ENCODE measurements around the gene CSF1R.

CSF1R gene

GRCh38 chr5:150085950-150086715 is at the start of gene CSF1R:
Gene CSF1R, minus strand, starts transcription at chr5:150086554. Its CDS starts 127 bp downstream, at chr5:150086427.
- no peak for DNase-seq

DNA sequence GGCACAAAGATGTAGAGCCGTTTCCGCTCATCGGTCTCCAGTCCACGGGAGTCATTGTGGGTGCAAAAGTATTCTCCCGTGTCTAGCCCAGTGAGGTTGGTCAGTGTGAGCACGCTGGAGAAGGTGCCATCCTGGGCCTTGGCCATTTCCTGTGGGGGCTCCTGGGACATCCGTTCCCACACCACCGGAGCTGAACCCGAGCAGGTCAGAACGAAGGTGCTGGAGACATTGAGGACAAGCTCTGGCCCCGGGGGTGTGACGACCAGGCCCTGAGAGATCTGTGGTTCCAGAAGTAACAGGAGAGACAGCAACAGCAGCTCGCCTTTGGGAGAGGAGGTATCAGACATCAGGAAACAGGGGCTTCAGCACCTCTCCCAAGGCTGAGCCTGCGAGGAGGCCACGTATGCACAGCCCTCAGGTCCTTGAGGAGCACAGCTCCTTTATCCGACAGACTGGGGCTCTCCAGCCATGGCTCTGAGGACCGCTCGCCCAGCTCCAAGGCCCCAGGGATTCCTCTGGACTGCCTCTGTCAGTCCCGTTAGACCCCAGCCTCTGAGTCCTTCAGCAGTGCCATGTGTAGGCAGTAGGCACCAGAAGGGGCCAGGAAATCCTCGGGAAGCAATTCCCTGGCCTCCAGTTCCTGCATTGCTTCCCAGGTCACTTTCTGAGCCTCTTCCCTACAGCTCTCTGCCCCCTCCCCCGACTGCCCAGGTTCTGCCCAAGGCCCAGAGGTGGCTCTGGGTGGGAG is 49.4 kb upstream of the CSF1R start:
- DNase-seq = no peak

GRCh38 chr5:150134198-150134588 is 47.8 kb upstream of the CSF1R start:
- no peak for DNase-seq

DNA sequence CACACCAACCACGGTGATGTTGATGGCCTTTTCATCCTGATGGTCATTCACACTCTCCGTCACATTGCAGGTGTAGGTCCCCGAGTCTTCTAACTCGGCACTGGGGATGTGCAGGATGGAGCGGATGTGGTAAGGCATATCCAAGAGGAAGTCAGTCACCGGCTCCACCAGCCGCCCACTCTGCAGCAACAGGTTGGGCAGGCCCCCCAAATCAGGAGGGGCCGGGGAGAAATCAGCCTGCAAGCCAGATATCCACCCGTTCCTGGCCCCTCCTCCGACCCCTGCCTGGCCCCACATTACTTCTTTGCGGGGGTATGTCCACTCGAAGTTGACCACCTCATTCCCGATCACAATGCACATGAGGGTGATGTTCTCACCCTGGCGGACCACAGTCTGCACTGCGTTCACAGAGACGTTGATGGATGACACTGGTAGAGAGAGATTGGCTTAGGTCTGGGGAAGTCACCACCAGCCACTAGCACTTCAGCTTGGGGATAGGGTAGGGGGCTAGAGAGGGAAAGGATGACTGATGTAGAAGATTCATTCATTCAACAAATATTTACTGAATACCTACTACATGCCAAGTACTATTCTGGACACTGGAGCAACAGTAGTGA is 47.3 kb upstream of the CSF1R start:
- DNase-seq = no peak

GRCh38 chr5:150132740-150133139 is 46.4 kb upstream of the CSF1R start:
- DNase-seq = no peak

- DNase-seq = no peak
Measured at GRCh38 chr5:150131978-150132694, 45.8 kb upstream of the CSF1R start.

DNA sequence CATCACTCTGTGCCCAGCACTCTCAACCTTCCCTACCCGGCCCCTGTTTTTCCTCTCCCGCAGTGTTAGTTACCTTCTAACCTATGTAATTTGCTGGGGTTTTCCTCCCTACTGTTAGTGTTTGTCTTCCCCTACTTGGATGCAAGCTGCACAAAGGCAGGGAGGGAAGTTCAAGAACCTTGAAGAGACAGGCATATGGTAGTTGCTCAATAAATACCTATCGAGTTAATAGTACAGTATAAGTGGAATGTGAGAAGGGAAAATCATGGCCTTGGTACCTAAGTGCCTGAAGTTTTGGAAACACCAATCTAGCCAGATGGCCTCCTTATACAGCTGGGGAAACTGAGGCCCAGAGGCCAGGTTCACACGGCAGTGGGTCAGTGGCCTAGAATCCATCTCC is 45.1 kb upstream of the CSF1R start:
- no peak for DNase-seq

- DNase-seq = no peak
Measured at GRCh38 chr5:150130493-150130922, 44.2 kb upstream of the CSF1R start.

DNA sequence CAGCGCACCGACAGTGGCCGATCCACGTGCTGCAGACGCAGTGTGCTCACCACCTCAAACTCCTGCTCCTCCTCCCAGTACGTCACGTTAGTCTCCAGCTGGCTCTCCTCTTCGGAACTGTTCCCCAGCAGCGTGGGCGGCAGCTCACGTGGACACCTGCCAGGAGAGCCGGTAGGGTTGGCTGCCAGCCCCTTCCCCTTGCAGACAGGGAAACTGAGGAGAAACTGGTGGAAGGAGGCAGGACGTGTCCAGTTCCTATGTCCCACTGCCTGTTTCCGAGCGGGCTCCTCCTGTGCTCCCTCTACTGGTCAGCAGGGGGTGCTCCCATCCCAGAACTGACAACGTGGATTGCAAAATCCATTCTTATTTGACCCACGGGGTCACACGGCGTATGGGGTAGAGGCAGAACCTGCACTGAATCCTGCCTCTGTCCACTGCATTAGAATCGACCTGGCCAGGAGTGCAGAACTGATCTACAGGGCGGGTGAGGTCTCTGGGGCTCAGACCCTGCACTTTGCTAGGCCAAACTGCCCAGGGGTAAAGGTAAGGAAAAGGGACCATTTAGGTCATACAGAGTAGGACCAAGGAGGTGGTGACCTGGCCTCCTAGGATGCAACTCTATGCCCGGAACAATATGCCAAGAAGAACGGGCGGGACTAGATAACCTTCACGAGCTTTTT is 43.6 kb upstream of the CSF1R start:
- peak; percentile 13 for DNase-seq

- no peak for DNase-seq
Measured at GRCh38 chr5:150129454-150129812, 43.1 kb upstream of the CSF1R start.

DNA sequence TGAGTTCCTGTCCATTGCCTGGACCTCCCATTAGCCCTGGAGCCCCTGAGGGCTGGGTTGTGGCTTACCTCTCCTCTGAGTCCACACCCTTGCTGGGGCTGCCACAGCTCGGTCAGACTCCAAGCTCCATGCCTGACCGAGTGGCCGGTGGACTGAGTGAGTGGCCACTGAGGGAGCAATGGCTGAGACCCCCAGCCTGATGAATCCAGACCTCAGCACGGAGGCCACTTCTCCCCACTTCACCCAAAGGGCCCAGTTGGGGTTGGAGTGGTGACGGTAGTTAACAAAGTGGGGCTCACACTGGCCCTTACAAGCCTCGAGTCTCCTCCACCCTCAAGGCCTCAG is 40.5 kb upstream of the CSF1R start:
- no peak for DNase-seq

DNA sequence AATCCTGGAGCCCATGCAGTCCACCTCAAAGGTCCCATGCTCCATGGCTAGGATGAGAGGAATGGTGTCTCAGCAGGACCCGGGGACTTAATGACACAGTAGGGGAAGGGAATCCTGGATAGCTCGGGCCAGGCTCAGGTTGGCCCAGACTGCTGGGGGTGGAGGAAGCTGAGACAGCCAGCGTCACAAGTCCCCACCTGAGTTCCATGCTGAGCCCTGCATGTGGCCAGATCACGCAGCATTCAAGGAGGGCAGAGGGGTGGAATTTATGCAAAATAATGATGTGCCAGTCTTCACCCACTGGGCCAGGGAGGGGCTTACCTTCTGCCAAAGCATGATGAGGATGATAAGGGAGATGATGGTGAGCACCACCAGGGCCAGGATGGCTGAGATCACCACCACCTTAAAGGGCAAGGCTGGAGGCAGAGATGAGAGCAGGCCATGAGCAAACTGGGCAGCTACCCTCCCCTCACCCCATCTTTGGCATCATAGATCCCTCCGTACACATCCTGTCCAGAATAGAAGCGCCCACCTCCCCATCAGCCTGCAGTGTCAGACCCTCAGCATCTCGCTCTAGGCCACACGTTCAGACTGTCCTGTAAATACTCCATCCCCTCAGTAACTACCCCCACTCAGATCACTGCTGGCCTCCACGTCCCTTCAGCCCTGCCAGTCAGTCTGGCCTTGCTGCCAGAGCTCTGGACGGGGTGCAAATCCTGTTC is 40.0 kb upstream of the CSF1R start:
- no peak for DNase-seq

GRCh38 chr5:150125334-150125733 is 39.0 kb upstream of the CSF1R start:
- no peak for DNase-seq

GRCh38 chr5:150124596-150124995 is 38.2 kb upstream of the CSF1R start:
- no peak for DNase-seq

DNA sequence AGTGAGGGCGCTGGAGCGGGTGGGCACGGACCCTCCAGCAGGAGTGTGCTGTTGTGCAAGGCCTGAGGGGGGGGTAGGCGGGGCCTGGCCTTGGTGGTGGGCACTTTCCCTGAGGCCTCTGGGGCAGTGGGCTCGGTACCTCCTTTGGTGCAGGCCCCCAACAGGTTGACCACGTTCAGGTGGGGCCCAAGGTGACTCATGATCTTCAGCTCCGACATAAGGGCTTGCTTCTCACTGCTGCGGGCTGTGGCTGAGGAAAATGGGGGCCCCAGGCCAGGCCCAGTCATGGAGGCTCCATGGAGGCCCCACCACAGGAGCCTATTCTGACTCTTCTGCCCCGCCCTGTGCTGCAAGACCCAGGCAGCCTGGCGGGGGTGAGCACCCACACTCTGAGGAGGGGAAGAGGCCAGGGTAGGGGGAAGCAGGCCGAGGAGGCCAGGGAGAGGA is 37.8 kb upstream of the CSF1R start:
- no peak for DNase-seq

- DNase-seq = no peak
Measured at GRCh38 chr5:150123542-150123941, 37.2 kb upstream of the CSF1R start.

- DNase-seq = no peak
Measured at GRCh38 chr5:150122536-150123481, 36.5 kb upstream of the CSF1R start.

DNA sequence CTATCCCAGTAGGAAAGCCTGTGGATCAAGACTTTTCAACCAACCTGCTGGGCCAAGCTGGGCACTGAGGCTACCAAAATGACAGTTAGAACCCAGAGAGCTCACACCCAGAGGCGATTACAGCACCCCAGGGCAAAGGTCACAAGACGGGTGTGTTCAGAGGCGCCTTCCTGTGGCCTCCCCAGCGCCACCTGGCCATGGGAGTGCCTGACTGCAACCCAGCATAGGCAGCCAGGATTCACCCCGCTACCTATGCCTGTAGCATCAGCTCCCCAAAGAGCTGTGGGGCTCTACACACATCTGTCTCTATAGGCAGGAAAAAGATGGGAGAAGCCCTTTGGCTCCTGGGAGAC is 35.8 kb upstream of the CSF1R start:
- DNase-seq = no peak

- DNase-seq = no peak
Measured at GRCh38 chr5:150121448-150122157, 35.2 kb upstream of the CSF1R start.
